ENCODE data around the gene HCN3. TPM values are rescaled to one million over a fixed set of nuclear protein-coding genes. Genes with fewer than 3 reads are reported as not detected.
"Not testable (repeated sequence)": the region's sequence is repeated elsewhere in the genome, so short reads cannot be mapped to it uniquely, and the experiment has no call there.

The HCN3 gene
- total and polyA plus RNA-seq, 2 of the 8 experiments (the other 6 are each of a cell fraction or from before 2014, with no cell fraction given): 6.4 to 7.3 TPM

GRCh38 chr1:155291006-155291405 is 13.7 kb downstream of the HCN3 start:
- H3K18ac ChIP-seq (ENCODE audit: extremely low read depth, low read length); DNase-seq (ENCODE audit: low read depth in 1 of 2, low spot score in 2 of 2); H4K91ac ChIP-seq (replicated peaks; ENCODE audit: insufficient read length, low read length); H2BK120ac ChIP-seq (replicated peaks; ENCODE audit: low read depth, low read length); H4K20me1 ChIP-seq (replicated peaks in 1 of 2; ENCODE audit: control insufficient read depth in 1 of 2, insufficient read depth in 2 of 2, low read length in 2 of 2); H3K79me1 ChIP-seq (ENCODE audit: low read depth, low read length); H3K4ac ChIP-seq (replicated peaks; ENCODE audit: insufficient read length, low read depth, low read length); FAIRE-seq; H3K4me2 ChIP-seq (ENCODE audit: insufficient read depth in 1 of 2, low read depth in 2 of 2, low read length in 2 of 2); H3K56ac ChIP-seq (replicated peaks; ENCODE audit: insufficient read length, low read depth, low read length); H2AFZ ChIP-seq (ENCODE audit: low read length); H4K5ac ChIP-seq (ENCODE audit: insufficient read length, low read depth, low read length); H3K23ac ChIP-seq (ENCODE audit: insufficient read length); H3K23me2 ChIP-seq (ENCODE audit: low read depth, low read length); H3K36me3 ChIP-seq (ENCODE audit: control insufficient read depth in 2 of 4, insufficient read depth in 4 of 4, low read length in 3 of 4); H3K14ac ChIP-seq (ENCODE audit: insufficient read length); H2AK5ac ChIP-seq (ENCODE audit: low read depth, low read length); H2BK5ac ChIP-seq (ENCODE audit: low read depth, low read length); H3K9ac ChIP-seq (replicated peaks in 1 of 4; ENCODE audit: extremely low read depth in 1 of 4, low read depth in 3 of 4, low read length in 3 of 4); H2BK15ac ChIP-seq (ENCODE audit: low read length); H2BK20ac ChIP-seq (ENCODE audit: low read length); H2BK12ac ChIP-seq (ENCODE audit: low read depth, low read length); H3K27ac ChIP-seq (ENCODE audit: low read depth, low read length); H3K4me3 ChIP-seq (ENCODE audit: extremely low read depth in 1 of 4, insufficient read depth in 2 of 4, low read depth in 3 of 4, low read length in 4 of 4); H4K8ac ChIP-seq (ENCODE audit: extremely low read depth, insufficient read depth, low read length); H3K79me2 ChIP-seq (ENCODE audit: control insufficient read depth in 1 of 2, insufficient read depth in 2 of 2, low read length in 2 of 2); H3K9me3 ChIP-seq (ENCODE audit: insufficient read depth in 2 of 2, low read depth in 1 of 2, low read length in 1 of 2): not testable (repeated sequence)
- WGBS, 2 experiments (ENCODE audit: extremely low coverage in 1 of 2, insufficient coverage in 1 of 2, insufficient read length in 1 of 2, insufficient replicate concordance in 2 of 2, low coverage in 1 of 2, low lambda C conversion rate in 2 of 2, missing lambda C conversion rate in 1 of 2): 96% methylated on average over 10 of the region's 10 CpGs; no CpG with 5 or more reads in 1 of the 2 experiments
- ChIA-PET POLR2A (ENCODE audit: partially characterized antibody) (interaction anchor here (0.9 to 3.0 kb wide), 3 partner anchors 8 to 31 kb away, joined by 3 to 10 read pairs (median 9); no protein-coding TSS in a partner anchor), CTCF (ENCODE audit: partially characterized antibody) (interaction anchor here (2.7 to 6.3 kb wide), 3 partner anchors 12 to 40 kb away, joined by 22 to 37 read pairs (median 23); partner anchors contain the start of gene FDPS)
- Histone ChIP-seq H3K27me3 (replicated peaks in 1 of 4; ENCODE audit: control insufficient read depth in 3 of 4, extremely low read depth in 1 of 4, insufficient read depth in 3 of 4, low read length in 3 of 4) (peaks cover 0 to 23% (median 14%) of the 10 kb centered on the region in 4 experiments; a peak in 5 of 7 replicates), H3K4me1 (replicated peaks in 1 of 4; ENCODE audit: control insufficient read depth in 3 of 4, insufficient read depth in 4 of 4, low read length in 3 of 4) (peaks cover 0 to 13% (median 9%) of the 10 kb centered on the region in 4 experiments; a peak in 5 of 7 replicates)

All from H1 (cell line).